ELF-1 (cell line): ENCODE data around the gene EVX1.

Experiments
- DNase-seq: peaks from one replicate; pipeline ENCODE4 v3.0.0-alpha.2; 2016; ENCODE audit warnings: low read depth, low spot score

EVX1 gene

DNA sequence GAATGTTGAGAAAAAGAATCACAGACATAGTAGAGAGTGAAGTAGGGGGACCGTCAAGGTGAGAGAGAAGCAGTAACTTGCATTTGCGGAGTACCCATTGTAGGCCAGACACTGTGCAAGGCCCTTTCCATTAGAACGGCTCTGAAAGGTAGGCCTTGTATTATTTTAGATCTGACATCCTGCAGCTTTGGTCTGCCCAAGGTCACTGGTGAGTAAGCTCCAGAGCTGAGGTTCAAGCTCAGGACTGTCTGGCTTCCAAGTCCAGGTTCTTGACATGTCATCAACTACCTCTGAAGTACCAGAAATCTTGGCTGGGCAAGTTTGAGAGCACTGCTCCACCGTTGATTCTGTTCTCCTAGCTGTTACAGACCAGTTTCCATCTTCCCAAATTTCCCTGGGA, 13.2 kb upstream of the EVX1 start:
- DNase-seq = no peak

GRCh38 chr7:27235387-27236311, 7.0 kb upstream of the EVX1 start:
- peak; percentile 88 for DNase-seq

DNA sequence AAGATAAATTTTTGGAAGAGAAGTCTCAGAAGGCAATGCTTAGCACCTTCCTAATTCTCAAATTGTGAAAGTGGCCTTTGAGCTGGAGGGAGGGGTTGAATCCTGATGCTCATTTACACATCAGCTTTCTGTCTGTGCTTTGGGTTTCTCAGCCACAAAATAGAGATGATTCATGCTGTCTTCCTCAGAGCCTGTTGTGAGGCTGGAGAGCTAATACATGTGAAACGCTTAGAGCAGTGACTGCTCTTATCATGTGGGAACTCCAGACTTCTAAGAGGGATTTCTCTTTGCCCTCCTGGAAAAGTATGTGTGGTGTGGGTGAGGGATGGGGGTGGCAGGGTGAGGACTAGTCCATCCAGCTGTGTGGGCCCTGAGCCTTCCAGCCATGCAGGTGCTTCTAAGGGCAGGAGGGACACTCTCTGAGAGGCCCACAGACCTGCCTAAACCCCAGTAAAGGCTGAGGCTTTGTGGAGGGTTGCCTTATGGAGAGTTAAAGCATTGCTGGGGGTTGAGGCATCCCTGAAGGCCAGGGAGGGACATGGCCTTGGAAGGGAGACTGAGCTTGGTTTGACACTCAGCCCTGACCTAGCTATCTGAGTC, 4.8 kb upstream of the EVX1 start:
- DNase-seq = peak; percentile 28

DNA sequence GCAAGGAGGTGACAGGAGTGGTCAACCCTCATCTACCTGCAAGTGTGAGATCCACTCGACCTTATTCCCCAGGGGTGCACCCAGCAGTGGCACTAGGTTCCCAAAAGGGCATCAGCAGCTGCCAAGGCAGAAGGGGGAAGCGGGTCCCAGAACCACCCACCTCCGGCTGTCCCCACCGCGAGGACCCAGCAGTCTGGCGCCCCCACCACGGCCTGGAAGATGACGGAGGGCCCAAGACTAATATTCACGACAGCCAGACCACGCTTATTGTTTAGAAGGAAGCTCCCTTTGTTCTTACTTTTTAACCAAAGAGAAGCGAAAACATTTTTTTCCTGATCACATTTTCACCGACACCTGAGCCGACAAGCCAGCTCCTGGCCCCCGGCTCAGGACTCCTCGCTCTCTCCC, 3.6 kb upstream of the EVX1 start:
- no peak for DNase-seq

GRCh38 chr7:27239387-27240014, 3.1 kb upstream of the EVX1 start:
- peak; percentile 39 for DNase-seq

DNA sequence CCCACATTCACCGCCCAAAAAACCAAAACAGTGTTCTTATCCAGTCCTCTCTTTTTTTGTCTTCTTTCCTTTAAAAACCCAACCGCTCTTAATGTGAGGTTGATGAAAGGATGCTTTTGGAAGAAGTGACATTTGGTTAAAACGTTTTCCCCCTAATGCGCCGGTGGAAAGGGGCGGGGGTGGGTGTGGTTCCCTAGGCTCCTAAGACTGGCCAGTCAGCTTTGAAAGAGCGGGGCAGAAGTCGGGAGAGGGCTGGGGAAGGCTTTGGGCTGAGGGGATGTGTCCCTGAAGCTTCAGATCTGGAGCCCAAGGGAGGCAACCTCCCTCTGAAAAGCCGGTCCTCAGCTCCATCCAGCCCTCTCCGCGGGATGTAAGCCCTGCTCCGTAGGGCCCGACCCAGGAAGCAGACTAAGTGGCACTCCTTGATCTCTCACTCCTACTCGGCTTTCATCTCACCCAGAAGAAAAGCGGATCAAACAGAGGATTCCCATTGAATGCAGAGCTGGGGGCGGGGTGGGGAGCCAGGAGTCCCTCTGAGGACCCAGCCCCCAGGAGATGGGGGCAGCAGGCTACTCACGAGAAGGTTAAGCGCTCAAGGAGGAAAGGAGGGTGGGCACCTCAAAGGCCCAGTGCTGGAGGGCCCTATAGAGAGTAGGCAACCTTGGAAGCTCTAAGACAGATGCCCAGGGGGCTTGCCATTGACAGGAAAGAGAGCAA, 2.4 kb upstream of the EVX1 start:
- peak; percentile 52 for DNase-seq

DNA sequence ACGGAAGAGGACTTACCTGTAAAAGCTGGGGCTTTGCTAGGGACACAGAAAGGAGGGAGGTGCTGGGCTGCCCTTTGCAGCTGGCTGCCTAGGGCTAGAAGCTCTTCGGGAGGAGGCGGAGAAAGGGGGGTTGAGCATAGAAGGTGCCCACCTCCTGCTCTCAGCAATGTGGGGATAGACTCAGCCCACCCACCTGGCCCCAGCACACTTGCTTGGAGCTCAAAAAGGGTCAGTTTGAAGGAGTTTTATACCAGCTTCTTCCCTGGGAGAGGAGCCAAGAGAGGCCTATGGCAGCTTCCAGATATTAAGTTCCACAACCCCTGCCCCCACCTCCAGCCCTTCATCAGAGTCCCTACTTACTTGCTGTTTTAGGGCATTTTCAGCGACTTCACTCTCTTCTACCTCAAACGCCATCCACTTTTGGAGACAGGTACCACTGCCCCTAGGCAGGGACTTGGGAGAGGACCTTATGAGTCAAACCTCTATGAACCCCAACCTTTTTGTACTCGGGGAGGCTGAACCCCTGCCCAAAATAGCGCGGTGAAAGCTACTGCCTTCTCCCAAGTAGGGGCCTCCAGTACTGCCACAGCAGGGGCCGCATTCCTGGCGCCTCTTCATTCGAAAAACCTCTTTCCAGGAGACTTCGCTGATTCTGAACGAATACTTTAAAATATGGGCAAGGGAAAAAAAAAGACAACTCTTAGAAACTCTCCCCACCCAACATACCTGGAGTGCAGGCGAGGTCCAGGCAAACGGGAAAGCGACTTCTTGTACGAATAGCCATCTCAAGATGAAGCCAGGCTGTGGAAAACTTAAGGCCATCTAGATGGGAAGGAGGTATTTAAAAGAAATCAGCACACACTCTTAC, 1.2 kb upstream of the EVX1 start:
- DNase-seq = peak; percentile 45

- no peak for DNase-seq
Observed at GRCh38 chr7:27242154-27242553, 448 bp upstream of the EVX1 start.

DNA sequence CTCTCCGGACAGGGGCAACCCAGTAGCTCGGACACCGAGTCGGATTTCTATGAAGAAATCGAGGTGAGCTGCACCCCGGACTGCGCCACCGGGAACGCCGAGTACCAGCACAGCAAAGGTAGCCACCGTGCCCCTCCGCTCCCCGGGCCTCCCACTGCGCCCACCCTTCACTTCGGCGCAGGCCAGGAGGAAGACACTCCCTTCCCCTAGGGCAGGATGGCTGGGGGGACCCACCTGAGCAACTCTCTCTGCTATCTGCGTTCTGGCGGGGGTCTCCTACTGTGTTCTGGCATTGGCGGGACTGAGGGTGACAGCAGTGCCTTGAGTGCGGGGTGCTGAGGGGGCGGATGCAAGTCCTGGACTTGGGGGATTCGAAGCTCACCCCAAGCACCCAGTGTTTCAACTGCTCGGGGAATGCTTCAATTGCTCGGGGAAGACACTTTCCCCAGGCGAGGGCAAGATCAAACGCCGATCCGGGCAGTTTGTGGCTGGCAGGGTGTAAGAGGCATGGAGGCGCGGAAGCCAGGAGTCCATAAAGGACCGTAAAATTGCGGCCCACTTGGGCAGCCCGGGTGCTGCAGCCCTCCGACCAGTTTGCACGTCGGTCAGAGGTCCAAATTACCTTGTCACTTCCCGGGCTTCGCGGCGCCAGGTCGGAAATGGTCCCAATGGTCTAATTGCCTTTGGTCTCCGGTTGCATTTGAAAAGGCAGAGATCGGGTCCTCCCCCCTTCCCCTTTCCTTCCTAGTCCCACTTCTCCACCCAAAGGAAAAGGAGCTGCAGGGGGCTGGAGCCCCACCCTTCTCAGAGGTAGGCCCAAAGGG, 950 bp downstream of the EVX1 start:
- peak; percentile 63 for DNase-seq

GRCh38 chr7:27244488-27245123, 2.0 kb downstream of the EVX1 start:
- no peak for DNase-seq

GRCh38 chr7:27245124-27245797, 2.7 kb downstream of the EVX1 start:
- DNase-seq = no peak

DNA sequence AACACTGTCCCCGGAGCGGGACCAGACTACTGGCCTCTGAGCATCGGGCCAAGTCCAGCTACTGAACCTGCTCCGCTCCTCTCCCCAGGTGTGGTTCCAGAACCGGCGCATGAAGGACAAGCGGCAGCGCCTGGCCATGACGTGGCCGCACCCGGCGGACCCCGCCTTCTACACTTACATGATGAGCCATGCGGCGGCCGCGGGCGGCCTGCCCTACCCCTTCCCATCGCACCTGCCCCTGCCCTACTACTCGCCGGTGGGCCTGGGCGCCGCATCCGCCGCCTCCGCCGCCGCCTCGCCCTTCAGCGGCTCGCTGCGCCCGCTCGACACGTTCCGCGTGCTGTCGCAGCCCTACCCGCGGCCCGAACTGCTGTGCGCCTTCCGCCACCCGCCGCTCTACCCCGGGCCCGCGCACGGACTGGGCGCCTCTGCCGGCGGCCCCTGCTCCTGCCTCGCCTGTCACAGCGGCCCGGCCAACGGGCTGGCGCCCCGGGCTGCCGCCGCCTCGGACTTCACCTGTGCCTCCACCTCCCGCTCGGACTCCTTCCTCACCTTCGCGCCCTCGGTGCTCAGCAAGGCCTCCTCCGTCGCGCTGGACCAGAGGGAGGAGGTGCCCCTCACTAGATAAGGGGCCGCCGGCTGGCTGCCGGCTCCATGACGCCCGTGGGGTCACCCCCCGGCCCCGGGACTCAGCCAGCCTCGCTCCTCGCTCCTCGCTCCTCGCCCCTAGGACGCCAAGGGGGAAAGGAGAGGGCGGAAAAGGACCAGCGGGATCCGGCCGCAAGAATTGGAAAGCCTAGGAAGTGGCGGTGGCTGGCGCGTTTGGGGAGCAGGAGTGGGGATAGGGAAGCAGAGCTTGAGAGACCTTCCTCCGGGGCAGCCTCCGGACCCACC, 3.4 kb downstream of the EVX1 start:
- peak; percentile 55 for DNase-seq

GRCh38 chr7:27247000-27247399, 4.4 kb downstream of the EVX1 start:
- DNase-seq = no peak

GRCh38 chr7:27247452-27248426, 5.1 kb downstream of the EVX1 start:
- no peak for DNase-seq

GRCh38 chr7:27248427-27248806, 5.8 kb downstream of the EVX1 start:
- DNase-seq = no peak

GRCh38 chr7:27248911-27249723, 6.5 kb downstream of the EVX1 start:
- peak; percentile 47 for DNase-seq
